ENCODE data around the gene FHOD3.

DNA sequence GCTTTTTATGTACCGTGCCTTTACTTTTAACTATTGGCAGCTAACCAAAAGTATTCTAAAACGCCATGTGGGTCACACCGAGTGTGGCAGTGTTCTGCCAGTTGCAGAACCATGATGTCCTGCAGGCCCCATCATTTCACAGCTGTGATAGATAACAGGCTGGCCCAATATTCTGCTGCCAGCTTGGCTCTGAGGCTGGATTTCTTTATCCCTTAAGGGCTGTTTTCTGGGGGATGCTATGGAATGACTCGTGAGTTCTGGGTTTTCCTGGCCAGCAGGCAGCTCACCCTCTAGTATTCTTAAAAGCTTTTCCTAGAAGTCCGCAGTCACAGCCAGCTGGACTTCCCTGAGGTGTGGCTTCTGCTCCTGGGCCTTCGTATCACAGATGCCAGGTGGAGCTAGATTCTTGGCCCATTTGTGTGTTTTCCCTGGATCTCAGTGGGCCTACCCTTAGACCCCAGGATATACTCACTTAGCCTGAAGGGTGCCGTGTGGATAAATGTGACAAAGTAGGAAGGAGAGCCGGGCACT lies 41.0 kb downstream of the FHOD3 start:
- no peak for TF ChIP-seq POLR2A (IDR thresholded peaks at IDR 0.05)
- TF ChIP-seq, protein P1, sequence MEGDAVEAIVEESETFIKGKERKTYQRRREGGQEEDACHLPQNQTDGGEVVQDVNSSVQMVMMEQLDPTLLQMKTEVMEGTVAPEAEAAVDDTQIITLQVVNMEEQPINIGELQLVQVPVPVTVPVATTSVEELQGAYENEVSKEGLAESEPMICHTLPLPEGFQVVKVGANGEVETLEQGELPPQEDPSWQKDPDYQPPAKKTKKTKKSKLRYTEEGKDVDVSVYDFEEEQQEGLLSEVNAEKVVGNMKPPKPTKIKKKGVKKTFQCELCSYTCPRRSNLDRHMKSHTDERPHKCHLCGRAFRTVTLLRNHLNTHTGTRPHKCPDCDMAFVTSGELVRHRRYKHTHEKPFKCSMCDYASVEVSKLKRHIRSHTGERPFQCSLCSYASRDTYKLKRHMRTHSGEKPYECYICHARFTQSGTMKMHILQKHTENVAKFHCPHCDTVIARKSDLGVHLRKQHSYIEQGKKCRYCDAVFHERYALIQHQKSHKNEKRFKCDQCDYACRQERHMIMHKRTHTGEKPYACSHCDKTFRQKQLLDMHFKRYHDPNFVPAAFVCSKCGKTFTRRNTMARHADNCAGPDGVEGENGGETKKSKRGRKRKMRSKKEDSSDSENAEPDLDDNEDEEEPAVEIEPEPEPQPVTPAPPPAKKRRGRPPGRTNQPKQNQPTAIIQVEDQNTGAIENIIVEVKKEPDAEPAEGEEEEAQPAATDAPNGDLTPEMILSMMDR (IDR thresholded peaks at IDR 0.05 in 8 of 11, conservative IDR thresholded peaks at IDR 0.05 in 3 of 11) = no peak

Data from spleen (tissue), 7 donors.